GM12878 (cell line): ENCODE results near the gene LAP3. TPM values are rescaled to one million over a fixed set of nuclear protein-coding genes. Genes with fewer than 3 reads are reported as not detected.

ENCODE experiments used
- ATAC-seq: fragments of 200-7000 bp; cut with Tn5 transposase; 3 replicates; pipeline ENCODE4 v1.9.1; 2020; ENCODE audit warnings: mild to moderate bottlenecking, moderate library complexity
- BruUV-seq: library from RNA; stranded (reverse); fragments of 400-500 nt; replicated peaks from 2 replicates; lab custom pipeline; 2021; lab: Mats Ljungman, UMichigan
- CTCF ChIA-PET: fragments of 300-600 bp; sonication (Branson Sonifier 250); formaldehyde crosslinking; extraction: SDS; loops from one replicate; lab custom pipeline; 2021; ENCODE audit warnings: inconsistent platforms; lab: Yijun Ruan, JAX
- POLR2A ChIA-PET: fragments of 350-600 bp; formaldehyde crosslinking; extraction: SDS; loops from one replicate; lab custom pipeline; 2021; ENCODE audit warnings: inconsistent platforms; lab: Charles Lee
- RAD21 ChIA-PET: fragments of 300-600 bp; sonication (Branson Sonifier 250); formaldehyde crosslinking; loops from one replicate; lab custom pipeline; 2023; ENCODE audit warnings: antibody characterized with exemption; ENCODE audit not compliant: unreplicated experiment; lab: Charles Lee
- SMC1A ChIA-PET: fragments of 300-600 bp; sonication (Branson Sonifier 250); formaldehyde crosslinking; loops from one replicate; lab custom pipeline; 2023; ENCODE audit not compliant: unreplicated experiment, uncharacterized antibody; lab: Charles Lee
- DNase-seq: peaks from one replicate; pipeline ENCODE4 v3.0.0-alpha.2; 2011; ENCODE audit warnings: low read depth, low spot score
- FAIRE-seq: peaks from 3 replicates; lab custom pipeline; 2011; peaks lifted over from hg19 to GRCh38; lab: Jason Lieb, UNC
- H2AFZ ChIP-seq: 2 replicates; pipeline ENCODE4 v1.6.0; 2011; ENCODE audit warnings: low read depth, low read length, control low read depth; ENCODE audit not compliant: control insufficient read depth
- H3K27ac ChIP-seq: 2 replicates; pipeline ENCODE4 v1.5.1; 2011; ENCODE audit warnings: control low read depth; ENCODE audit not compliant: control insufficient read depth, insufficient read depth
- H3K27me3 ChIP-seq, 2 experiments: replicated peaks in 1 of 2; 2 replicates each; pipeline versions ENCODE4 v1.6.0 to v1.6.1; 2011; ENCODE audit warnings: low read length in 1 of 2; ENCODE audit not compliant: control insufficient read depth in 2 of 2, insufficient read depth in 2 of 2
- H3K36me3 ChIP-seq, 2 experiments: 2 replicates each; pipeline ENCODE4 v1.5.1; 2011; ENCODE audit warnings: low read length in 1 of 2; ENCODE audit not compliant: control insufficient read depth in 2 of 2, insufficient read depth in 2 of 2
- H3K4me1 ChIP-seq: 2 replicates; pipeline ENCODE4 v1.6.1; 2011; ENCODE audit warnings: mild to moderate bottlenecking, low read length, moderate library complexity, mixed read lengths; ENCODE audit not compliant: control insufficient read depth, insufficient read depth
- H3K4me2 ChIP-seq: 2 replicates; pipeline ENCODE4 v1.6.0; 2011; ENCODE audit warnings: control low read depth; ENCODE audit not compliant: control insufficient read depth, insufficient read depth
- H3K4me3 ChIP-seq: fragments of 200-600 bp; sonication (generic); 2 replicates; pipeline ENCODE4 v1.5.1; 2016
- H3K79me2 ChIP-seq: 2 replicates; pipeline ENCODE4 v1.6.0; 2011; ENCODE audit warnings: low read length; ENCODE audit not compliant: control insufficient read depth, insufficient read depth
- H3K9ac ChIP-seq: 2 replicates; pipeline ENCODE4 v1.8.0; 2011; ENCODE audit warnings: low read length, control low read depth, mixed read lengths; ENCODE audit not compliant: control insufficient read depth, insufficient read depth
- H3K9me3 ChIP-seq: replicated peaks from 3 replicates; pipeline ENCODE4 v1.5.1; 2011; ENCODE audit warnings: mild to moderate bottlenecking, low read length; ENCODE audit not compliant: control insufficient read depth, insufficient read depth
- H4K20me1 ChIP-seq: 2 replicates; pipeline ENCODE4 v1.6.0; 2011; ENCODE audit not compliant: control insufficient read depth, insufficient read depth
- ASH2L ChIP-seq: fragments of 300-600, 200-600 bp; sonication (generic); IDR thresholded peaks from 2 replicates; pipeline ENCODE4 v1.6.1; 2017; ENCODE audit warnings: low read depth, mild to moderate bottlenecking, borderline replicate concordance
- BCL11A ChIP-seq: IDR thresholded peaks from 2 replicates; pipeline ENCODE4 v1.6.1; 2011; ENCODE audit warnings: low read depth, low read length
- E2F4 ChIP-seq: IDR thresholded peaks from 2 replicates; pipeline ENCODE4 v1.6.1; 2012; ENCODE audit warnings: low read depth, low read length, improper control_type of control experiment
- FOXM1 ChIP-seq: IDR thresholded peaks from 2 replicates; pipeline ENCODE4 v1.6.1; 2012; ENCODE audit warnings: low read depth, mild to moderate bottlenecking, inconsistent platforms, low read length, moderate library complexity
- HSF1 ChIP-seq: fragments of 150-350 bp; IDR thresholded peaks from 2 replicates; pipeline ENCODE4 v1.6.1; 2014; ENCODE audit warnings: mild to moderate bottlenecking, low read depth, low read length
- NFXL1 ChIP-seq: fragments of 450-650 bp; IDR thresholded peaks from 2 replicates; pipeline ENCODE4 v1.6.1; 2017; ENCODE audit warnings: antibody characterized with exemption, mild to moderate bottlenecking, borderline replicate concordance
- PAX5 ChIP-seq: IDR thresholded peaks from 2 replicates; pipeline ENCODE4 v1.6.1; 2011; ENCODE audit warnings: low read depth, low read length, borderline replicate concordance
- POU2F2 ChIP-seq: IDR thresholded peaks from 3 replicates; pipeline ENCODE4 v1.6.1; 2011; ENCODE audit warnings: low read depth, mild to moderate bottlenecking, low read length, borderline replicate concordance
- PRDM15 ChIP-seq: fragments of 450-650 bp; formaldehyde crosslinking; IDR thresholded peaks from 2 replicates; pipeline ENCODE4 v1.4.0; 2020; ENCODE audit warnings: mild to moderate bottlenecking, moderate library complexity
- SKIL ChIP-seq: fragments of 450-650 bp; IDR thresholded peaks from 2 replicates; pipeline ENCODE4 v1.6.1; 2017; ENCODE audit warnings: mild to moderate bottlenecking, low read depth, inconsistent platforms; ENCODE audit not compliant: poor library complexity, severe bottlenecking
- SMAD5 ChIP-seq: IDR thresholded peaks from 2 replicates; pipeline ENCODE4 v1.6.1; 2016; ENCODE audit warnings: antibody characterized with exemption, low read depth
- SMARCA5 ChIP-seq: fragments of 450-650 bp; IDR thresholded peaks from 2 replicates; pipeline ENCODE4 v1.6.1; 2017; ENCODE audit warnings: mild to moderate bottlenecking
- SPI1 ChIP-seq: IDR thresholded peaks from 2 replicates; pipeline ENCODE4 v1.6.1; 2011; ENCODE audit warnings: low read depth, mild to moderate bottlenecking, low read length, moderate library complexity, borderline replicate concordance; ENCODE audit not compliant: insufficient read depth
- STAT1 ChIP-seq: fragments of 450-650 bp; conservative IDR thresholded peaks from 2 replicates; pipeline ENCODE4 v1.6.1; 2014; ENCODE audit warnings: antibody characterized with exemption, mild to moderate bottlenecking
- TCF3 ChIP-seq: IDR thresholded peaks from 2 replicates; pipeline ENCODE4 v1.6.1; 2012; ENCODE audit warnings: low read depth, mild to moderate bottlenecking, low read length, borderline replicate concordance; ENCODE audit not compliant: insufficient read depth
- TCF7 ChIP-seq: IDR thresholded peaks from 2 replicates; pipeline ENCODE4 v1.6.1; 2014; ENCODE audit warnings: antibody characterized with exemption, borderline replicate concordance
- WGBS: methylation state at CpG from one replicate; pipeline ENCODE4 v1.1.6; 2016; ENCODE audit warnings: low lambda C conversion rate; ENCODE audit not compliant: insufficient replicate concordance, insufficient coverage; ENCODE audit errors: missing lambda C conversion rate; 5-methylcytosine and 5-hydroxymethylcytosine counted together
- in situ Hi-C: fragments of 300-500 bp; cut with MboI; formaldehyde crosslinking; loops from 9 replicates; pipeline ENCODE4 v1.14.3; 2018; ENCODE audit warnings: mixed read lengths
- intact Hi-C: fragments of 100-400 bp; cut with micrococcal nuclease; formaldehyde crosslinking; loops from one replicate; pipeline ENCODE4 v1.14.2; 2022; ENCODE audit not compliant: unreplicated experiment
- polyA plus RNA-seq, 11 experiments: library from polyadenylated mRNA; depleted of rRNA in 4 of 11; unstranded in 6 of 11; stranded (reverse) in 5 of 11; fragments of >200 nt; fragmentation: Nextera tagmentation in 4 of 11; fragmentation: Illumina TruSeq in 1 of 11; extraction: Ambion mirVana in 4 of 11; extraction: Trizol in 1 of 11; gene quantifications; 1 replicate in 1 of 11; 2 replicates in 10 of 11; pipeline versions ENCODE4 v1.2.1 to v1.2.3, GENCODE V29; 2011 to 2016; ENCODE audit warnings: inconsistent platforms in 2 of 11, missing spikeins in 2 of 11, low read depth in 1 of 11
- total RNA-seq, 4 experiments: library from RNA; depleted of rRNA in 3 of 4; stranded (reverse); fragments of >200 nt in 3 of 4; fragmentation: Illumina TruSeq in 1 of 4; extraction: Trizol in 1 of 4; gene quantifications; 2 replicates each; pipeline versions ENCODE4 v1.2.1 to v1.2.3, GENCODE V29; 2013 to 2021

The LAP3 gene
- total and polyA plus RNA-seq, 10 of the 15 experiments (the other 5 are each of a cell fraction or from before 2014, with no cell fraction given) = 134 to 249 (median 204) TPM

GRCh38 chr4:17605236-17605635 lies 28.2 kb downstream of the LAP3 start:
- H3K27ac ChIP-seq = no peak overlapping the region
- FAIRE-seq (no peak), ATAC-seq (no peak), DNase-seq (no peak)
- no peaks in the 10 kb centered on the region for H3K9me3 ChIP-seq
- no peak overlapping the region for H3K9ac ChIP-seq
- no peaks in the 10 kb centered on the region for H3K4me1 ChIP-seq
- no peak overlapping the region for H3K4me3 ChIP-seq
- POLR2A ChIA-PET = interaction anchor here (1.0 to 1.3 kb wide), 2 partner anchors 9 to 14 kb away, joined by 3 read pairs; partner anchors contain the start of gene MED28
- no peaks in the 10 kb centered on the region for H3K79me2 ChIP-seq
- H3K4me2 ChIP-seq = no peak overlapping the region
- RAD21 ChIA-PET = no interaction called here
- no TSS peak for BruUV-seq
- no peaks in the 10 kb centered on the region for H3K27me3 ChIP-seq
- no peak overlapping the region for H2AFZ ChIP-seq
- in situ Hi-C loops = no loop called here
- H3K36me3 ChIP-seq = peaks cover 11 to 33% of the 10 kb centered on the region in 2 experiments
- 94% methylated on average over 3 of the region's 3 CpGs for WGBS
- CTCF ChIA-PET = no interaction called here
- no peaks in the 10 kb centered on the region for H4K20me1 ChIP-seq
- SMC1A ChIA-PET = interaction anchor here (0.5 kb wide), 1 partner anchor 735 kb away, joined by 5 read pairs; no protein-coding TSS in a partner anchor
- intact Hi-C loops = no loop called here
- TF ChIP-seq SKIL (no peak), HSF1 (no peak), BCL11A (no peak), PRDM15 (CRISPR knock-in tag) (no peak), SMARCA5 (no peak), PAX5 (no peak), FOXM1 (no peak), POU2F2 (no peak), NFXL1 (no peak), TCF7 (no peak), SMAD5 (no peak), E2F4 (no peak), TCF3 (no peak), STAT1 (no peak), SPI1 (no peak), ASH2L (no peak)
